HCT116 (cell line): ENCODE results near the gene ATP2B3. TPM values are rescaled to one million over a fixed set of nuclear protein-coding genes. Genes with fewer than 3 reads are reported as not detected.

ENCODE experiments used
- ATAC-seq: fragments of 200-7000 bp; cut with Tn5 transposase; 2 replicates; pipeline ENCODE4 v1.9.1; 2020; ENCODE audit warnings: mild to moderate bottlenecking, moderate library complexity
- BruUV-seq: library from RNA; stranded (reverse); fragments of 400-500 nt; replicated peaks from 2 replicates; lab custom pipeline; 2021; lab: Mats Ljungman, UMichigan
- CTCF ChIA-PET: fragments of 300-600 bp; sonication (Branson Sonifier 250); formaldehyde crosslinking; loops from one replicate; lab custom pipeline; 2021; ENCODE audit warnings: antibody characterized with exemption; lab: Charles Lee
- POLR2A ChIA-PET: fragments of 300-600, 350-600 bp; sonication (Branson Sonifier 250); formaldehyde crosslinking; loops from one replicate; lab custom pipeline; 2021; ENCODE audit warnings: antibody characterized with exemption; lab: Charles Lee
- RAD21 ChIA-PET, 2 experiments: fragments of 300-600 bp; sonication (Branson Sonifier 250); formaldehyde crosslinking; loops; one replicate each; lab custom pipeline; 2023; ENCODE audit warnings: low total read pairs in 2 of 2; ENCODE audit not compliant: uncharacterized antibody in 2 of 2, unreplicated experiment in 2 of 2, low non-redundant PET in 1 of 2; lab: Charles Lee
- DNase-seq: peaks from one replicate; pipeline ENCODE4 v3.0.0-alpha.2; 2010; ENCODE audit warnings: low read depth, low spot score
- H2AFZ ChIP-seq: fragments of 200-600 bp; shearing (Covaris generic), sonication (generic); 2 replicates; pipeline ENCODE4 v1.6.1; 2017; ENCODE audit warnings: low read depth, mixed run types, mixed read lengths, antibody characterized with exemption, low read length; ENCODE audit not compliant: poor library complexity, severe bottlenecking
- H3K27ac ChIP-seq: 2 replicates; pipeline ENCODE4 v1.5.1; 2012; ENCODE audit warnings: low read depth, low read length
- H3K27me3 ChIP-seq: fragments of 200-600 bp; sonication (generic); 2 replicates; pipeline ENCODE4 v1.6.1; 2016; ENCODE audit warnings: mixed run types, low read length, mixed read lengths; ENCODE audit not compliant: insufficient read depth
- H3K36me3 ChIP-seq, 2 experiments: fragments of 200-500 bp in 1 of 2; fragments of 200-600 bp in 1 of 2; sonication (Bioruptor generic) in 1 of 2; sonication (generic) in 1 of 2; 2 replicates each; pipeline versions ENCODE4 v1.5.1 to v1.6.1; 2014 to 2016; ENCODE audit warnings: low read length in 2 of 2, inconsistent platforms in 1 of 2, mixed read lengths in 1 of 2, mixed run types in 1 of 2; ENCODE audit not compliant: insufficient read depth in 2 of 2, control insufficient read depth in 1 of 2
- H3K4me1 ChIP-seq, 2 experiments: fragments of 200-600 bp in 1 of 2; sonication (generic) in 1 of 2; 2 replicates each; pipeline versions ENCODE4 v1.5.1 to v1.6.1; 2012 to 2017; ENCODE audit warnings: low read length in 2 of 2, inconsistent platforms in 1 of 2, mild to moderate bottlenecking in 1 of 2, mixed read lengths in 1 of 2, mixed run types in 1 of 2, moderate library complexity in 1 of 2; ENCODE audit not compliant: insufficient read depth in 2 of 2, control insufficient read depth in 1 of 2
- H3K4me2 ChIP-seq: fragments of 200-600 bp; sonication (generic); 2 replicates; pipeline ENCODE4 v1.6.1; 2017; ENCODE audit warnings: mixed run types, low read length, mixed read lengths
- H3K4me3 ChIP-seq, 2 experiments: fragments of 200-600 bp in 1 of 2; sonication (generic) in 1 of 2; replicated peaks in 1 of 2; 2 replicates each; pipeline ENCODE4 v1.5.1; 2011 to 2016; ENCODE audit warnings: low read length in 2 of 2, control low read depth in 1 of 2, low read depth in 1 of 2, mild to moderate bottlenecking in 1 of 2, mixed read lengths in 1 of 2, mixed run types in 1 of 2
- H3K79me2 ChIP-seq: fragments of 200-600 bp; sonication (generic); 2 replicates; pipeline ENCODE4 v1.6.1; 2017; ENCODE audit warnings: mild to moderate bottlenecking, mixed run types, low read length, moderate library complexity, mixed read lengths; ENCODE audit not compliant: insufficient read depth
- H3K9ac ChIP-seq: fragments of 200-600 bp; sonication (generic); 2 replicates; pipeline ENCODE4 v1.6.1; 2016; ENCODE audit warnings: low read length, mixed read lengths
- H3K9me2 ChIP-seq: fragments of 200-600 bp; sonication (generic), shearing (Covaris generic); 2 replicates; pipeline ENCODE4 v1.6.1; 2017; ENCODE audit warnings: mixed run types, mild to moderate bottlenecking, moderate library complexity; ENCODE audit not compliant: insufficient read depth
- H3K9me3 ChIP-seq, 2 experiments: fragments of 200-500 bp in 1 of 2; fragments of 200-600 bp in 1 of 2; sonication (Bioruptor generic) in 1 of 2; sonication (generic) in 1 of 2; 2 replicates each; pipeline ENCODE4 v1.6.1; 2014 to 2017; ENCODE audit warnings: low read length in 2 of 2, mixed read lengths in 2 of 2, inconsistent platforms in 1 of 2, low read depth in 1 of 2, mild to moderate bottlenecking in 1 of 2, mixed run types in 1 of 2, moderate library complexity in 1 of 2; ENCODE audit not compliant: control insufficient read depth in 1 of 2, insufficient read depth in 1 of 2
- H4K20me1 ChIP-seq: fragments of 200-600 bp; sonication (generic), shearing (Covaris generic); 2 replicates; pipeline ENCODE4 v1.6.1; 2017; ENCODE audit warnings: mixed run types, mild to moderate bottlenecking, moderate library complexity; ENCODE audit not compliant: insufficient read depth
- CBX3 ChIP-seq: IDR thresholded peaks from 2 replicates; pipeline ENCODE4 v1.6.1; 2012; ENCODE audit warnings: low read depth
- CEBPB ChIP-seq: IDR thresholded peaks from 2 replicates; pipeline ENCODE4 v1.6.1; 2012; ENCODE audit warnings: low read depth
- CTCF ChIP-seq, 3 experiments: fragments of 200-600 bp in 1 of 3; sonication (generic) in 1 of 3; IDR thresholded peaks in 2 of 3; conservative IDR thresholded peaks in 1 of 3; 2 replicates each; pipeline ENCODE4 v1.5.1; 2012 to 2017; ENCODE audit warnings: low read depth in 2 of 3, low read length in 2 of 3, antibody characterized with exemption in 1 of 3, borderline replicate concordance in 1 of 3, control low read depth in 1 of 3, mild to moderate bottlenecking in 1 of 3, mixed read lengths in 1 of 3, mixed run types in 1 of 3, moderate library complexity in 1 of 3; ENCODE audit not compliant: insufficient read depth in 1 of 3
- EGR1 ChIP-seq: IDR thresholded peaks from 2 replicates; pipeline ENCODE4 v1.6.1; 2012; ENCODE audit warnings: low read depth
- ELF1 ChIP-seq: IDR thresholded peaks from 2 replicates; pipeline ENCODE4 v1.6.1; 2012; ENCODE audit warnings: low read depth, borderline replicate concordance
- EZH2 ChIP-seq: fragments of 200-600 bp; sonication (generic); IDR thresholded peaks from 2 replicates; pipeline ENCODE4 v1.6.1; 2017; ENCODE audit warnings: antibody characterized with exemption, mixed run types
- EZH2phosphoT487 ChIP-seq: fragments of 200-600 bp; IDR thresholded peaks from 2 replicates; pipeline ENCODE4 v1.6.1; 2018; ENCODE audit warnings: antibody characterized with exemption, borderline replicate concordance
- POLR2A ChIP-seq: IDR thresholded peaks from 2 replicates; pipeline ENCODE4 v1.7.0; 2011; ENCODE audit warnings: borderline replicate concordance; ENCODE audit not compliant: insufficient read depth, insufficient read length; ENCODE audit errors: extremely low read depth
- SP1 ChIP-seq: IDR thresholded peaks from 2 replicates; pipeline ENCODE4 v1.6.1; 2012; ENCODE audit warnings: low read depth
- SRF ChIP-seq: IDR thresholded peaks from 2 replicates; pipeline ENCODE4 v1.6.1; 2012; ENCODE audit warnings: low read depth
- TCF7L2 ChIP-seq: IDR thresholded peaks from 2 replicates; pipeline ENCODE4 v1.7.0; 2011; ENCODE audit warnings: borderline replicate concordance, inconsistent platforms; ENCODE audit not compliant: insufficient read depth, insufficient read length; ENCODE audit errors: extremely low read depth
- YY1 ChIP-seq: IDR thresholded peaks from 2 replicates; pipeline ENCODE4 v1.6.1; 2011; ENCODE audit warnings: low read length, low read depth, moderate library complexity, mild to moderate bottlenecking; ENCODE audit not compliant: insufficient replicate concordance; ENCODE audit errors: extremely low read depth
- ZFX ChIP-seq: fragments of 450-650 bp; IDR thresholded peaks from 2 replicates; pipeline ENCODE4 v1.6.1; 2017
- intact Hi-C: fragments of 100-400 bp; cut with micrococcal nuclease; formaldehyde crosslinking; loops from 2 replicates; pipeline ENCODE4 v1.10.0; 2022
- total RNA-seq: library from RNA; stranded (reverse); gene quantifications from one replicate; pipeline ENCODE4 v1.2.1, GENCODE V29; 2021; ENCODE audit not compliant: unreplicated experiment
- TF ChIP-seq, protein P1 (sequence below): IDR thresholded peaks from 2 replicates; pipeline ENCODE4 v1.6.1; 2012

ATP2B3 gene
- total RNA-seq, 1 experiment from 2014 or later, result not detected

DNA sequence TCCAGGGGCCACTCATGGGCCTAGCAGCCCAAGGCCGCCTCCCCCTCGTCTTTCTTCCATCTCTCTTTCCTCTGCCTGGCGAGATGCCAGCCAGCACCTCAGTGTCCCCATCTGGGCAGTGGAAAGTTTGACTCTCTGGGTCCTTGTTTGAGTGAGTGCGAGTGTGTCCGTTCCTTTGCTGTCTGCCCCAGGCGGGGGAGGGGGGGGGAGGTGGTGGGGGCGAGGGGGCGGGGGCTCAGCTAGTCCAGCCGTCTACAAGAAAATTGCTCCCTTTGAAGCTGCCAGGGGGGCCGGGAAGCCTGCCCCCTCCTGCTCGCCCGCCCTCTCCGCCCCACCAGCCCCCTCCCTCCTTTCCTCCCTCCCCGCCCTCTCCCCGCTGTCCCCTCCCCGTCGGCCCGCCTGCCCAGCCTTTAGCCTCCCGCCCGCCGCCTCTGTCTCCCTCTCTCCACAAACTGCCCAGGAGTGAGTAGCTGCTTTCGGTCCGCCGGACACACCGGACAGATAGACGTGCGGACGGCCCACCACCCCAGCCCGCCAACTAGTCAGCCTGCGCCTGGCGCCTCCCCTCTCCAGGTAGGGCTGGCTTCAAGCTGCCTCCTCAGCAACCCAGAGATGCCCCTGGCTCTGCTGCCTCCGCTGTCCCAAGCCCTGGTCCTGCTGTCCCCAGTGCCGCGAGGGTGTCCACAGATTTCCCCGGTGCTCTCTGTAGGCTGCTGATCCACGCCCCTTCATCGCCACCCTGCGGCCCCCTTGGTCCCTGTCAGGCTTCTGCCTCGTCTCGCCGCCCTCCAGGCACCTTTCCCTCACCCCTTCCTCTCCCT lies 22.7 kb upstream of the ATP2B3 start, which contains the start of gene BGN:
BGN (plus strand) TSS at position 440 of the 821 bp plus-strand sequence. CDS start 9,652 bp downstream, outside the sequence.
- H3K4me1 ChIP-seq, result no peaks in the 10 kb centered on the region
- TF ChIP-seq YY1, result no peak
- ChIA-PET CTCF (no interaction called here), POLR2A (no interaction called here), RAD21 (no interaction called here)
- H4K20me1 ChIP-seq, result no peaks in the 10 kb centered on the region
- no peaks in the 10 kb centered on the region for H3K9me3 ChIP-seq
- no peak for DNase-seq
- H3K27me3 ChIP-seq, result no peaks in the 10 kb centered on the region
- ATAC-seq, result no peak
- no TSS peak for BruUV-seq
- no peaks in the 10 kb centered on the region for H3K36me3 ChIP-seq
- H3K79me2 ChIP-seq, result no peaks in the 10 kb centered on the region
- no peak within 1 kb of the TSS for H3K27ac ChIP-seq
- intact Hi-C loops, result no loop called here
- no peak within 1 kb of the TSS for H3K4me3 ChIP-seq
- H3K4me2 ChIP-seq, result no peak within 1 kb of the TSS
- H2AFZ ChIP-seq, result no peak within 1 kb of the TSS
- H3K9ac ChIP-seq, result no peak within 1 kb of the TSS
- H3K9me2 ChIP-seq, result no peaks in the 10 kb centered on the region

- intact Hi-C loops, result no loop called here
- Histone ChIP-seq H3K4me1 (no peaks in the 10 kb centered on the region), H4K20me1 (no peaks in the 10 kb centered on the region), H3K9me3 (no peaks in the 10 kb centered on the region), H3K79me2 (no peaks in the 10 kb centered on the region), H2AFZ (no peak overlapping the region), H3K27ac (no peak overlapping the region), H3K4me3 (no peak overlapping the region), H3K9me2 (no peaks in the 10 kb centered on the region), H3K36me3 (no peaks in the 10 kb centered on the region), H3K4me2 (no peak overlapping the region), H3K9ac (no peak overlapping the region), H3K27me3 (no peaks in the 10 kb centered on the region)
- CTCF ChIA-PET, result no interaction called here
- TF ChIP-seq EZH2 (no peak), ZFX (no peak), YY1 (no peak), EZH2phosphoT487 (no peak), EGR1 (no peak), POLR2A (no peak), CEBPB (no peak), SP1 (no peak), CBX3 (no peak), SRF (no peak), ELF1 (no peak), TCF7L2 (no peak), CTCF (IDR thresholded peaks at IDR 0.05 in 2 of 3, conservative IDR thresholded peaks at IDR 0.05 in 1 of 3; ENCODE audit: borderline replicate concordance in 1 of 3, insufficient read depth in 1 of 3, low read depth in 2 of 3, low read length in 2 of 3) (no peak)
- TF ChIP-seq, protein P1, sequence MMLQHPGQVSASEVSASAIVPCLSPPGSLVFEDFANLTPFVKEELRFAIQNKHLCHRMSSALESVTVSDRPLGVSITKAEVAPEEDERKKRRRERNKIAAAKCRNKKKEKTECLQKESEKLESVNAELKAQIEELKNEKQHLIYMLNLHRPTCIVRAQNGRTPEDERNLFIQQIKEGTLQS, result no peak
- ATAC-seq, result no peak
- no peak for DNase-seq
- POLR2A ChIA-PET, result no interaction called here
- BruUV-seq, result no TSS peak
- RAD21 ChIA-PET, result no interaction called here
Measured at GRCh38 chrX:153495362-153495751, 22.1 kb upstream of the ATP2B3 start.
